ENCODE measurements around the gene QKI. TPM values are rescaled to one million over a fixed set of nuclear protein-coding genes. Genes with fewer than 3 reads are reported as not detected.

QKI gene
- total and polyA plus RNA-seq, 2 donors (not counting 1 experiment from before 2014, with no cell fraction given): 129 to 224 TPM

GRCh38 chr6:163393923-163394322 is 20.6 kb upstream of the QKI start:
- no peaks in the 10 kb centered on the region for H3K9me3 ChIP-seq (ENCODE audit: control insufficient read depth, insufficient read depth, low read depth, low read length)
- no peak overlapping the region for H3K27ac ChIP-seq (ENCODE audit: insufficient read depth, low read length)
- H4K20me1 ChIP-seq (ENCODE audit: control insufficient read depth, extremely low read depth, insufficient read depth, low read length): no peaks in the 10 kb centered on the region
- no peak overlapping the region for H3K4me3 ChIP-seq (replicated peaks in 1 of 4; ENCODE audit: control extremely low read depth in 1 of 4, insufficient read depth in 1 of 4, low read depth in 3 of 4, low read length in 4 of 4)
- no peak overlapping the region for H3K4me2 ChIP-seq (ENCODE audit: extremely low read depth, insufficient read depth, low read length)
- no peak overlapping the region for H2AFZ ChIP-seq (ENCODE audit: low read length)
- no peaks in the 10 kb centered on the region for H3K79me2 ChIP-seq (ENCODE audit: control insufficient read depth, insufficient read depth, low read length)
- DNase-seq (ENCODE audit: low read depth in 2 of 2): no peak
- TF ChIP-seq, protein P1, sequence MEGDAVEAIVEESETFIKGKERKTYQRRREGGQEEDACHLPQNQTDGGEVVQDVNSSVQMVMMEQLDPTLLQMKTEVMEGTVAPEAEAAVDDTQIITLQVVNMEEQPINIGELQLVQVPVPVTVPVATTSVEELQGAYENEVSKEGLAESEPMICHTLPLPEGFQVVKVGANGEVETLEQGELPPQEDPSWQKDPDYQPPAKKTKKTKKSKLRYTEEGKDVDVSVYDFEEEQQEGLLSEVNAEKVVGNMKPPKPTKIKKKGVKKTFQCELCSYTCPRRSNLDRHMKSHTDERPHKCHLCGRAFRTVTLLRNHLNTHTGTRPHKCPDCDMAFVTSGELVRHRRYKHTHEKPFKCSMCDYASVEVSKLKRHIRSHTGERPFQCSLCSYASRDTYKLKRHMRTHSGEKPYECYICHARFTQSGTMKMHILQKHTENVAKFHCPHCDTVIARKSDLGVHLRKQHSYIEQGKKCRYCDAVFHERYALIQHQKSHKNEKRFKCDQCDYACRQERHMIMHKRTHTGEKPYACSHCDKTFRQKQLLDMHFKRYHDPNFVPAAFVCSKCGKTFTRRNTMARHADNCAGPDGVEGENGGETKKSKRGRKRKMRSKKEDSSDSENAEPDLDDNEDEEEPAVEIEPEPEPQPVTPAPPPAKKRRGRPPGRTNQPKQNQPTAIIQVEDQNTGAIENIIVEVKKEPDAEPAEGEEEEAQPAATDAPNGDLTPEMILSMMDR (conservative IDR thresholded peaks at IDR 0.05 in 1 of 2, IDR thresholded peaks at IDR 0.05 in 1 of 2; ENCODE audit: low read depth in 1 of 2, low read length in 2 of 2): no peak
- no peak for TF ChIP-seq EZH2 (IDR thresholded peaks at IDR 0.05; ENCODE audit: low read length, missing control alignments)
- no peaks in the 10 kb centered on the region for H3K4me1 ChIP-seq (ENCODE audit: control insufficient read depth, extremely low read depth, insufficient read depth, low read length)
- H3K27me3 ChIP-seq (ENCODE audit: control insufficient read depth, insufficient read depth, low read length): no peaks in the 10 kb centered on the region
- H3K9ac ChIP-seq (ENCODE audit: insufficient read depth, low read length): no peak overlapping the region
- no peaks in the 10 kb centered on the region for H3K36me3 ChIP-seq (ENCODE audit: control insufficient read depth, insufficient read depth, low read length)

DNA sequence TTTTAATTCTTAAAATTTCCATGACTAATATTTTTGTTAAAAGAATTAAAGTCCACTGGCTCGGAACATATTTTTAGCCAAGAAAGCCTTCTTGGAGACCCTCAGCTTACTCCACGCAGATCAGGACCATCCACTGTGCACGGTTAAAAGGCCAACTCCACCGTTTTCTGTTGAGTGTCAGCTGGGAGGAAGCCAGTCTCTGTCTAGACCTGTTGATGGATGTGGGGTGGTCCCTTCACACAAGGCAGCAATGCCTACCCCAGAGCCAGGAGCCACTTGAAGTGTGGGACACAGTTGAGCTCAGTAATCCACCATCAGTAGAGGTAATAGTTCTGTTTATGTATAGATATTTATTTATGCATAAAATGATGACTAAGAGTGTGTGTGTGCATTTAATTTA is 19.9 kb upstream of the QKI start:
- H3K4me2 ChIP-seq (ENCODE audit: extremely low read depth, insufficient read depth, low read length): no peak overlapping the region
- no peaks in the 10 kb centered on the region for H3K4me1 ChIP-seq (ENCODE audit: control insufficient read depth, extremely low read depth, insufficient read depth, low read length)
- no peak for DNase-seq (ENCODE audit: low read depth in 2 of 2)
- no peaks in the 10 kb centered on the region for H3K27me3 ChIP-seq (ENCODE audit: control insufficient read depth, insufficient read depth, low read length)
- no peak overlapping the region for H3K4me3 ChIP-seq (replicated peaks in 1 of 4; ENCODE audit: control extremely low read depth in 1 of 4, insufficient read depth in 1 of 4, low read depth in 3 of 4, low read length in 4 of 4)
- no peak overlapping the region for H3K27ac ChIP-seq (ENCODE audit: insufficient read depth, low read length)
- H3K36me3 ChIP-seq (ENCODE audit: control insufficient read depth, insufficient read depth, low read length): no peaks in the 10 kb centered on the region
- H3K9me3 ChIP-seq (ENCODE audit: control insufficient read depth, insufficient read depth, low read depth, low read length): no peaks in the 10 kb centered on the region
- no peaks in the 10 kb centered on the region for H4K20me1 ChIP-seq (ENCODE audit: control insufficient read depth, extremely low read depth, insufficient read depth, low read length)
- TF ChIP-seq EZH2 (IDR thresholded peaks at IDR 0.05; ENCODE audit: low read length, missing control alignments): no peak
- TF ChIP-seq, protein P1 (conservative IDR thresholded peaks at IDR 0.05 in 1 of 2, IDR thresholded peaks at IDR 0.05 in 1 of 2; ENCODE audit: low read depth in 1 of 2, low read length in 2 of 2): no peak
- H3K9ac ChIP-seq (ENCODE audit: insufficient read depth, low read length): no peak overlapping the region
- no peak overlapping the region for H2AFZ ChIP-seq (ENCODE audit: low read length)
- H3K79me2 ChIP-seq (ENCODE audit: control insufficient read depth, insufficient read depth, low read length): no peaks in the 10 kb centered on the region

GRCh38 chr6:163395122-163395830 is 19.2 kb upstream of the QKI start:
- Histone ChIP-seq H3K9me3 (ENCODE audit: control insufficient read depth, insufficient read depth, low read depth, low read length) (no peaks in the 10 kb centered on the region), H3K4me3 (replicated peaks in 1 of 4; ENCODE audit: control extremely low read depth in 1 of 4, insufficient read depth in 1 of 4, low read depth in 3 of 4, low read length in 4 of 4) (no peak overlapping the region), H4K20me1 (ENCODE audit: control insufficient read depth, extremely low read depth, insufficient read depth, low read length) (no peaks in the 10 kb centered on the region), H3K27ac (ENCODE audit: insufficient read depth, low read length) (no peak overlapping the region), H3K79me2 (ENCODE audit: control insufficient read depth, insufficient read depth, low read length) (no peaks in the 10 kb centered on the region), H3K27me3 (ENCODE audit: control insufficient read depth, insufficient read depth, low read length) (no peaks in the 10 kb centered on the region), H3K4me2 (ENCODE audit: extremely low read depth, insufficient read depth, low read length) (no peak overlapping the region), H3K9ac (ENCODE audit: insufficient read depth, low read length) (no peak overlapping the region), H3K4me1 (ENCODE audit: control insufficient read depth, extremely low read depth, insufficient read depth, low read length) (no peaks in the 10 kb centered on the region), H2AFZ (ENCODE audit: low read length) (no peak overlapping the region), H3K36me3 (ENCODE audit: control insufficient read depth, insufficient read depth, low read length) (no peaks in the 10 kb centered on the region)
- TF ChIP-seq, protein P1 (conservative IDR thresholded peaks at IDR 0.05 in 1 of 2, IDR thresholded peaks at IDR 0.05 in 1 of 2; ENCODE audit: low read depth in 1 of 2, low read length in 2 of 2): no peak
- TF ChIP-seq EZH2 (IDR thresholded peaks at IDR 0.05; ENCODE audit: low read length, missing control alignments): no peak
- DNase-seq (ENCODE audit: low read depth in 2 of 2): no peak
